Sigmoid colon (tissue), 7 donors: ENCODE measurements around the gene EHBP1L1. TPM values are rescaled to one million over a fixed set of nuclear protein-coding genes. Genes with fewer than 3 reads are reported as not detected.
A peak's percentile ranks its signal among the peaks of the same experiment; 100 is the strongest.

Source experiments
- DNase-seq: peaks from one replicate; pipeline ENCODE4 v3.0.0-alpha.2; 2019
- H3K27ac ChIP-seq, 4 donors: fragments of 200-600 bp; sonication (generic); one replicate each; pipeline ENCODE4 v1.5.1; 2016 to 2019; ENCODE audit warnings: mild to moderate bottlenecking in 1 of 4
- H3K27me3 ChIP-seq, 3 donors: fragments of 200-600 bp; sonication (generic); one replicate each; pipeline ENCODE4 v1.5.1; 2019; ENCODE audit warnings: mild to moderate bottlenecking in 1 of 3
- H3K36me3 ChIP-seq, 4 donors: fragments of 200-600 bp; sonication (generic); one replicate each; pipeline ENCODE4 v1.5.1; 2016 to 2019
- H3K4me1 ChIP-seq, 4 donors: fragments of 200-600 bp; sonication (generic); one replicate each; pipeline ENCODE4 v1.5.1; 2017 to 2019
- H3K4me3 ChIP-seq, 4 donors: fragments of 200-600 bp; sonication (generic); one replicate each; pipeline ENCODE4 v1.5.1; 2017 to 2019; ENCODE audit warnings: mild to moderate bottlenecking in 2 of 4, moderate library complexity in 1 of 4
- H3K9me3 ChIP-seq, 4 donors: fragments of 200-600 bp in 3 of 4; sonication (generic) in 3 of 4; one replicate each; pipeline versions ENCODE4 v1.5.1 to v1.6.1; 2013 to 2019
- EP300 ChIP-seq, 4 donors: sonication (generic); formaldehyde crosslinking; IDR thresholded peaks; one replicate each; pipeline ENCODE4 v1.6.1; 2017; ENCODE audit warnings: antibody characterized with exemption in 4 of 4
- POLR2A ChIP-seq, 2 donors: fragments of 450-650 bp; IDR thresholded peaks; one replicate each; pipeline ENCODE4 v1.6.1; 2016; ENCODE audit warnings: antibody characterized with exemption in 2 of 2, mild to moderate bottlenecking in 2 of 2, moderate library complexity in 2 of 2
- POLR2AphosphoS5 ChIP-seq, 4 donors: sonication (generic); formaldehyde crosslinking; IDR thresholded peaks; one replicate each; pipeline ENCODE4 v1.6.1; 2017; ENCODE audit warnings: antibody characterized with exemption in 4 of 4
- WGBS, 2 donors: extraction: QIAGEN DNeasy Blood & Tissue Kit; methylation state at CpG; one replicate each; pipeline ENCODE4 v1.1.7; 2013; 5-methylcytosine and 5-hydroxymethylcytosine counted together
- intact Hi-C: fragments of 100-400 bp; cut with DNase I; formaldehyde crosslinking; loops from one replicate; pipeline ENCODE4 v1.15.1; 2023
- polyA plus RNA-seq, 3 donors: library from polyadenylated mRNA; stranded (reverse); fragments of 200-250 nt; gene quantifications; one replicate each; pipeline ENCODE4 v1.2.3, GENCODE V29; 2013
- total RNA-seq, 4 donors: library from RNA; depleted of rRNA; stranded (reverse); fragments of >200 nt; gene quantifications; one replicate each; pipeline ENCODE4 v1.1.0, GENCODE V29; 2016
- TF ChIP-seq, protein P1 (sequence below), 4 experiments: fragments of 450-650 bp in 3 of 4; fragments of 200-600 bp in 1 of 4; IDR thresholded peaks; one replicate each; pipeline ENCODE4 v1.5.1; 2016 to 2019; ENCODE audit warnings: antibody characterized with exemption in 4 of 4, mild to moderate bottlenecking in 3 of 4, moderate library complexity in 2 of 4
- donor health status: healthy with polysubstance abuse.
- donor health status: Bipolar disorder and iron deficiency.
- donor health status: healthy.

Gene EHBP1L1
- total and polyA plus RNA-seq, 7 donors: 31.2 to 366 (median 148) TPM

DNA sequence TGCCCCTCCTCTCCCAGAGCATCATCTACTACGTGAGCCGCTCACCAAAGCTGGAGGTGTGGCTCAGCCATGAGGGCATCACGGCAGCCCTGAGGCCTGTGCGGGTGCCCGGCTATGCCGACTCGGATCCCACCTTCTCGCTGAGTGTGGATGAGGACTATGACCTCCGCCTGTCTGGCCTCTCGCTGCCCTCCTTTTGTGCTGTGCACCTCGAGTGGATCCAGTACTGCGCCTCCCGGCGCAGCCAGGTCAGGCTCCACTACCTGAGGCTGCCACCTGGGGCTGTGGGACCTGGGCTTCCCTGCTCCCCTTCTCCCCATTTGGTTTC, 58.2 kb downstream of the EHBP1L1 start:
- TF ChIP-seq EP300 (IDR thresholded peaks at IDR 0.05): no peak
- TF ChIP-seq, protein P1, sequence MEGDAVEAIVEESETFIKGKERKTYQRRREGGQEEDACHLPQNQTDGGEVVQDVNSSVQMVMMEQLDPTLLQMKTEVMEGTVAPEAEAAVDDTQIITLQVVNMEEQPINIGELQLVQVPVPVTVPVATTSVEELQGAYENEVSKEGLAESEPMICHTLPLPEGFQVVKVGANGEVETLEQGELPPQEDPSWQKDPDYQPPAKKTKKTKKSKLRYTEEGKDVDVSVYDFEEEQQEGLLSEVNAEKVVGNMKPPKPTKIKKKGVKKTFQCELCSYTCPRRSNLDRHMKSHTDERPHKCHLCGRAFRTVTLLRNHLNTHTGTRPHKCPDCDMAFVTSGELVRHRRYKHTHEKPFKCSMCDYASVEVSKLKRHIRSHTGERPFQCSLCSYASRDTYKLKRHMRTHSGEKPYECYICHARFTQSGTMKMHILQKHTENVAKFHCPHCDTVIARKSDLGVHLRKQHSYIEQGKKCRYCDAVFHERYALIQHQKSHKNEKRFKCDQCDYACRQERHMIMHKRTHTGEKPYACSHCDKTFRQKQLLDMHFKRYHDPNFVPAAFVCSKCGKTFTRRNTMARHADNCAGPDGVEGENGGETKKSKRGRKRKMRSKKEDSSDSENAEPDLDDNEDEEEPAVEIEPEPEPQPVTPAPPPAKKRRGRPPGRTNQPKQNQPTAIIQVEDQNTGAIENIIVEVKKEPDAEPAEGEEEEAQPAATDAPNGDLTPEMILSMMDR (IDR thresholded peaks at IDR 0.05): no peak
- WGBS, 2 donors: 92 to 93% methylated on average over 14 of the region's 14 CpGs
- H3K27me3 ChIP-seq: no peaks in the 10 kb centered on the region
- intact Hi-C loops: no loop called here
- no peak for DNase-seq
- H3K36me3 ChIP-seq: peaks cover 44 to 80% (median 56%) of the 10 kb centered on the region in 4 donors
- H3K4me3 ChIP-seq: no peak overlapping the region
- H3K9me3 ChIP-seq: no peaks in the 10 kb centered on the region
- H3K27ac ChIP-seq: no peak overlapping the region
- H3K4me1 ChIP-seq: peaks cover 0 to 21% (median 17%) of the 10 kb centered on the region in 4 donors

DNA sequence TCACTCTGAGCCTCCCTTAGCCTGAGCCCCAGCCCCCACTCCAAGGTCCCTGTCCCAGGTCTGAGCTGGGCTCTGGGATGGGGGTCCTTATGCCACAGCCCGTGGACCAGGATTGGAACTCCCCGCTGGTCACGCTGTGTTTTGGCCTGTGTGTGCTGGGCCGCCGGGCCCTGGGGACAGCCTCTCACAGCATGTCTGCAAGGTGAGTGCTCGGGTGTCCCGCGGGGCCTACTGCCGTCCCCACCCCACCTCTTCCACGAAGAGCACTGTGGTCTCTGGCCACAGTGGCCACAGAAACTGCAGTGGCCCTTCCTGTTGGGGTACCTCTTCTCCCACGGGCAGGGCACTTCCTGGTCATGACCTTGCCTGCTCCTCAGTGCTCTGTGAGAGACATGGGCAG, 58.6 kb downstream of the EHBP1L1 start:
- Histone ChIP-seq H3K36me3 (peaks cover 40 to 76% (median 53%) of the 10 kb centered on the region in 4 donors), H3K27me3 (no peaks in the 10 kb centered on the region), H3K27ac (no peak overlapping the region), H3K4me3 (no peak overlapping the region), H3K4me1 (peaks cover 0 to 24% (median 21%) of the 10 kb centered on the region in 4 donors), H3K9me3 (no peaks in the 10 kb centered on the region)
- TF ChIP-seq POLR2A (IDR thresholded peaks at IDR 0.05): no peak
- TF ChIP-seq EP300 (IDR thresholded peaks at IDR 0.05): no peak
- TF ChIP-seq POLR2AphosphoS5 (IDR thresholded peaks at IDR 0.05): no peak
- TF ChIP-seq, protein P1 (IDR thresholded peaks at IDR 0.05): no peak
- 90 to 91% methylated on average over 11 of the region's 11 CpGs for WGBS, 2 donors
- DNase-seq: no peak
- intact Hi-C loops: no loop called here

DNA sequence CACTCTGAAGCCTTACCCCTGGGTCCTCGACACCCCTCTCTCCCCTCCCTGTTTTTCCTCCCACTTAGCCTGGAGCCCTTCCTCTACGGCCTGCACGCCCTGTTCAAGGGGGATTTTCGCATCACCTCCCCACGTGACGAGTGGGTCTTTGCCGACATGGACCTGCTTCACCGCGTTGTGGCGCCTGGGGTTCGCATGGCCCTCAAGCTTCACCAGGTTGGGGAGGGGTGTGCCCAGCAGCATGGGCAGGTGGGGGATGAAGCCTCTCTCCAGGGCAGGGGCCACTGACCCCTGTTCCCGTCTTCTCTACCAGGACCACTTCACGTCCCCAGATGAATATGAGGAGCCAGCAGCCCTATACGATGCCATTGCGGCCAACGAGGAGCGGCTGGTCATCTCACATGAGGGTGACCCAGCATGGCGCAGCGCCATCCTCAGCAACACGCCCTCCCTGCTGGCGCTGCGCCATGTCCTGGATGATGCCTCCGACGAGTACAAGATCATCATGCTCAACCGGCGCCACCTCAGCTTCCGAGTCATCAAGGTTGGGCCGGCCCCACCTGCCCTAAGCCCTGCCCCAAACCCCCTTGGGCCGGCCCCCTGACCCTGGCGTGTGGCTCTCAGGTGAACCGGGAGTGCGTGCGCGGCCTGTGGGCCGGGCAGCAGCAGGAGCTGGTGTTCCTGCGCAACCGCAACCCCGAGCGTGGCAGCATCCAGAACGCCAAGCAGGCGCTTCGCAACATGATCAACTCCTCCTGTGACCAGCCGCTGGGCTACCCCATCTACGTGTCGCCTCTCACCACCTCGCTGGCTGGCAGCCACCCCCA, 59.3 kb downstream of the EHBP1L1 start:
- Histone ChIP-seq H3K27ac (no peak overlapping the region), H3K36me3 (peaks cover 34 to 70% (median 46%) of the 10 kb centered on the region in 4 donors), H3K9me3 (no peaks in the 10 kb centered on the region), H3K4me1 (peaks cover 0 to 31% (median 27%) of the 10 kb centered on the region in 4 donors), H3K27me3 (no peaks in the 10 kb centered on the region), H3K4me3 (no peak overlapping the region)
- intact Hi-C loops: no loop called here
- DNase-seq: no peak
- TF ChIP-seq EP300 (IDR thresholded peaks at IDR 0.05) (no peak), POLR2AphosphoS5 (IDR thresholded peaks at IDR 0.05) (no peak), POLR2A (IDR thresholded peaks at IDR 0.05) (no peak)
- TF ChIP-seq, protein P1 (IDR thresholded peaks at IDR 0.05): no peak
- WGBS, 2 donors: 91 to 94% methylated on average over 46 of the region's 46 CpGs

DNA sequence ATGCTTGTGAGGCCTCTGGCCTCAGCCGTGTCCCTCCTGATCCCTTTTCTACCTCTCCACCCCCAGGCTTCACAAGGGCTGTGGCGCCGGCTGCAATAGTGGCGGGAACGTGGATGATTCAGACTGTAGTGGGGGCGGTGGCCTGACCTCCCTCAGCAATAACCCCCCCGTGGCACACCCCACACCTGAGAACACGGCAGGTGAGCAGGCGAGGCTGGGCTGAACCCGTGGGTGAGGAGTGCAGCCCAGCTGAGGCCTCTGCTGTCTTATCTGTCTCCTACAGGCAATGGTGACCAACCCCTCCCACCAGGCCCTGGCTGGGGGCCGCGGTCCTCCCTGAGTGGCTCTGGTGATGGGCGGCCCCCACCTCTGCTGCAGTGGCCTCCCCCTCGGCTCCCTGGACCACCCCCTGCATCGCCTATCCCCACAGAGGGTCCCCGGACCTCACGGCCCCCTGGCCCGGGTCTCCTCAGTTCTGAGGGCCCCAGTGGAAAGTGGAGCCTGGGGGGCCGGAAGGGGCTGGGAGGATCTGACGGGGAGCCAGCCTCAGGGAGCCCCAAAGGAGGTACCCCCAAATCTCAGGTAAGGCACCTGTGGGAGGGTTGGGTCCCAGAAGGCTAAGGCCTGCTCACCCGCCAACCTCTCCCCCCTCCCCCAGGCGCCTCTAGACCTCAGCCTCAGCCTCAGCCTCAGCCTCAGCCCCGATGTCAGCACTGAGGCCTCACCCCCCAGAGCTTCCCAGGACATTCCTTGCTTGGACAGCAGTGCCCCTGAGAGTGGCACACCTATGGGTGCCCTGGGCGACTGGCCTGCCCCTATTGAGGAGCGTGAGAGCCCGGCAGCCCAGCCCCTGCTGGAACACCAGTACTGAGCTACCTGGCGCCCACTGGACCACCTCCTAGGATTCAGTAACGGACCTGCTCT, 60.5 kb downstream of the EHBP1L1 start:
- TF ChIP-seq EP300 (IDR thresholded peaks at IDR 0.05) (no peak), POLR2AphosphoS5 (IDR thresholded peaks at IDR 0.05) (no peak), POLR2A (IDR thresholded peaks at IDR 0.05) (no peak)

More for the DNA sequence above, 60.5 kb downstream of the EHBP1L1 start:
- peaks cover 27 to 57% (median 36%) of the 10 kb centered on the region in 4 donors for H3K36me3 ChIP-seq
- DNase-seq: no peak
- 90 to 94% methylated on average over 28 of the region's 28 CpGs for WGBS, 2 donors
- no peaks in the 10 kb centered on the region for H3K9me3 ChIP-seq
- intact Hi-C loops: no loop called here
- no peaks in the 10 kb centered on the region for H3K27me3 ChIP-seq
- H3K27ac ChIP-seq: peak overlapping the region in 2 of 4 donors; percentile 88 to 89
- no peak overlapping the region for H3K4me3 ChIP-seq
- peaks cover 0 to 41% (median 39%) of the 10 kb centered on the region in 4 donors for H3K4me1 ChIP-seq
